ENCODE results near the gene CATSPER1. TPM values are rescaled to one million over a fixed set of nuclear protein-coding genes. Genes with fewer than 3 reads are reported as not detected.

CATSPER1 gene
- total and polyA plus RNA-seq, 2 of the 8 experiments (the other 6 are each of a cell fraction or from before 2014, with no cell fraction given), result not detected

- peaks cover 0 to 25% of the 10 kb centered on the region in 2 experiments; a peak in 2 of 4 replicates for H3K79me2 ChIP-seq (ENCODE audit: control insufficient read depth in 1 of 2, insufficient read depth in 2 of 2, low read length in 2 of 2)
- FAIRE-seq, result no peak
- H2BK12ac ChIP-seq (ENCODE audit: low read depth, low read length), result no peak overlapping the region
- H4K91ac ChIP-seq (replicated peaks; ENCODE audit: insufficient read length, low read length), result no peak overlapping the region
- no peak overlapping the region for H3K14ac ChIP-seq (ENCODE audit: insufficient read length)
- H3K27ac ChIP-seq (ENCODE audit: low read depth, low read length), result no peak overlapping the region
- no peak overlapping the region for H2BK5ac ChIP-seq (ENCODE audit: low read depth, low read length)
- H2AK5ac ChIP-seq (ENCODE audit: low read depth, low read length), result no peak overlapping the region
- H2BK120ac ChIP-seq (replicated peaks; ENCODE audit: low read depth, low read length), result no peak overlapping the region
- no peak overlapping the region; a peak in 1 of 4 replicates for H3K4me2 ChIP-seq (ENCODE audit: insufficient read depth in 1 of 2, low read depth in 2 of 2, low read length in 2 of 2)
- peaks cover 0 to 16% (median 6%) of the 10 kb centered on the region in 4 experiments; a peak in 5 of 7 replicates for H3K4me1 ChIP-seq (replicated peaks in 1 of 4; ENCODE audit: control insufficient read depth in 3 of 4, insufficient read depth in 4 of 4, low read length in 3 of 4)
- H2AFZ ChIP-seq (ENCODE audit: low read length), result no peak overlapping the region
- peaks cover 9 to 22% (median 13%) of the 10 kb centered on the region in 4 experiments for H3K36me3 ChIP-seq (ENCODE audit: control insufficient read depth in 2 of 4, insufficient read depth in 4 of 4, low read length in 3 of 4)
- H3K9ac ChIP-seq (replicated peaks in 1 of 4; ENCODE audit: extremely low read depth in 1 of 4, low read depth in 3 of 4, low read length in 3 of 4), result no peak overlapping the region
- H4K5ac ChIP-seq (ENCODE audit: insufficient read length, low read depth, low read length), result no peak overlapping the region
- WGBS, 2 experiments (ENCODE audit: extremely low coverage in 1 of 2, insufficient coverage in 1 of 2, insufficient read length in 1 of 2, insufficient replicate concordance in 2 of 2, low coverage in 1 of 2, low lambda C conversion rate in 2 of 2, missing lambda C conversion rate in 1 of 2), result 89% methylated on average over 4 of the region's 4 CpGs; no CpG with 5 or more reads in 1 of the 2 experiments
- H3K18ac ChIP-seq (ENCODE audit: extremely low read depth, low read length), result no peak overlapping the region
- H4K20me1 ChIP-seq (replicated peaks in 1 of 2; ENCODE audit: control insufficient read depth in 1 of 2, insufficient read depth in 2 of 2, low read length in 2 of 2), result peaks cover 4 to 9% of the 10 kb centered on the region in 2 experiments
- no peak overlapping the region for H3K4ac ChIP-seq (replicated peaks; ENCODE audit: insufficient read length, low read depth, low read length)
- peaks cover 8% of the 10 kb centered on the region for H3K79me1 ChIP-seq (ENCODE audit: low read depth, low read length)
- no peak overlapping the region; the same call in 1 of the 2 replicates for H4K8ac ChIP-seq (ENCODE audit: extremely low read depth, insufficient read depth, low read length)
- no peak overlapping the region for H2BK20ac ChIP-seq (ENCODE audit: low read length)
- CTCF ChIA-PET (ENCODE audit: partially characterized antibody), result interaction anchor here (1.0 kb wide), 1 partner anchor 41 kb away, joined by 3 read pairs; no protein-coding TSS in a partner anchor
- no peak overlapping the region for H2BK15ac ChIP-seq (ENCODE audit: low read length)
- no peak for DNase-seq (ENCODE audit: low read depth in 1 of 2, low spot score in 2 of 2)
- 0 out of 2 replicates have a peak, but pooled peaks cover 2% of the 10 kb centered on the region for H3K23me2 ChIP-seq (ENCODE audit: low read depth, low read length)
- no peaks in the 10 kb centered on the region for H3K9me3 ChIP-seq (ENCODE audit: insufficient read depth in 2 of 2, low read depth in 1 of 2, low read length in 1 of 2)
- no peak overlapping the region for H3K56ac ChIP-seq (replicated peaks; ENCODE audit: insufficient read length, low read depth, low read length)
- POLR2A ChIA-PET (ENCODE audit: partially characterized antibody), result interaction anchor here (0.6 to 1.8 kb wide), 2 partner anchors 47 to 206 kb away, joined by 3 to 7 read pairs; no protein-coding TSS in a partner anchor
- H3K4me3 ChIP-seq (ENCODE audit: extremely low read depth in 1 of 4, insufficient read depth in 2 of 4, low read depth in 3 of 4, low read length in 4 of 4), result no peak overlapping the region
- H3K27me3 ChIP-seq (replicated peaks in 1 of 4; ENCODE audit: control insufficient read depth in 3 of 4, extremely low read depth in 1 of 4, insufficient read depth in 3 of 4, low read length in 3 of 4), result no peaks in the 10 kb centered on the region
- no peak overlapping the region for H3K23ac ChIP-seq (ENCODE audit: insufficient read length)
- TF ChIP-seq HDAC2 (IDR thresholded peaks at IDR 0.05; ENCODE audit: borderline replicate concordance in 1 of 2, low read depth in 2 of 2, low read length in 2 of 2), result no peak
- TF ChIP-seq BCL11A (IDR thresholded peaks at IDR 0.05; ENCODE audit: low read depth in 2 of 2, low read length in 2 of 2), result no peak
- TF ChIP-seq JUN (IDR thresholded peaks at IDR 0.05; ENCODE audit: low read depth, low read length), result no peak
- TF ChIP-seq RAD21 (IDR thresholded peaks at IDR 0.05 in 1 of 2, conservative IDR thresholded peaks at IDR 0.05 in 1 of 2; ENCODE audit: low read depth in 2 of 2, low read length in 2 of 2), result no peak
- no peak for TF ChIP-seq JUND (IDR thresholded peaks at IDR 0.05; ENCODE audit: low read length)
- no peak for TF ChIP-seq KDM1A (IDR thresholded peaks at IDR 0.05; ENCODE audit: borderline replicate concordance, low read length)
- no peak for TF ChIP-seq SP2 (IDR thresholded peaks at IDR 0.05; ENCODE audit: low read length)
- no peak for TF ChIP-seq USF2 (IDR thresholded peaks at IDR 0.05; ENCODE audit: low read length)
- TF ChIP-seq CBX5 (IDR thresholded peaks at IDR 0.05; ENCODE audit: low read depth, low read length), result no peak
- TF ChIP-seq SIN3A (conservative IDR thresholded peaks at IDR 0.05 in 1 of 2, IDR thresholded peaks at IDR 0.05 in 1 of 2; ENCODE audit: low read depth in 1 of 2, low read length in 2 of 2), result no peak
- TF ChIP-seq RFX5 (IDR thresholded peaks at IDR 0.05; ENCODE audit: borderline replicate concordance, low read depth, low read length), result no peak
- TF ChIP-seq KDM5A (IDR thresholded peaks at IDR 0.05; ENCODE audit: low read length), result no peak
Measured at GRCh38 chr11:66004186-66004585, 22.1 kb downstream of the CATSPER1 start.
